HG03025 (cell line): Measurements from ENCODE around the gene GABRG3.

Experiments used
- ATAC-seq: cut with Tn5 transposase; IDR thresholded peaks from one replicate; pipeline ENCODE4 v1.9.1; 2021; ENCODE audit warnings: mild to moderate bottlenecking, moderate library complexity; ENCODE audit not compliant: unreplicated experiment, low FRiP score

Gene GABRG3

DNA sequence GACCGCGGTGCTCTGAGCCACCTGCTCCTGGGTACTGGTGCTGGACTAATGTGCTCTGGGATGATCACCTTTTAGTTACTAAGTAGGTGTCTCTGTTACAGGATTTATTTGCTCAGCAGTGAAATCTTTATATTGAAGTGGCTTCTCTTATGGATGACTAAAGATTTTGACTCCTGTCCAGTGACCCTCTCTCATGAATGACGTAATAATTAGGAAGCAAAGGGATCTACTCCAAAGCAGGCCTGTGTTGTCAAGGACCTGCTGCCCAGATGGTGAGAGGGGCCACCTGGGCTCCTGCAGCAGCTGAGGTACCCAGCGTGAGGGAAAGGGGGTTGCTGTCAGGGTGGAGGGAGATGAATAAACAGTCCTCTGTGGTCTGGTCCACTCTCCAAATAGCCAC is 263.6 kb downstream of the GABRG3 start:
- ATAC-seq, result no peak

DNA sequence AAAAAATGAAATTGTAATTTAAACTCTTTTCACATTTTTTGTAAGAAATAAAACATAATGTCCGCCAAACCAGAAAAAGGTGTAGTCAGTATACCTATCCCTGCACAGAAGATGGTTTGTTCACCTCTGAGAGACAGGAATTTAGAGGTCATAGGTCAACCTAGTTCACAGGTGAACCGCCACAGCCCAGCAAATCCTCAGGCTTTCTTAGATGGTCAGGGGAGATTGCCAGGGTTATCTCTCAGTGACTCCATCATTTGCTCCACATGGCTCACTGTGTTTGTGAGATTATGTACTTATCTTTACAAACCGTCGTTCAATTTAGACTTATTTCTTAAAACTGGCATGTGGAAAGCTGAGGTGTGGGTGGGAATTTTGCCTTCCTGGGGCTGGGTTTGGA is 264.2 kb downstream of the GABRG3 start:
- ATAC-seq, result no peak

DNA sequence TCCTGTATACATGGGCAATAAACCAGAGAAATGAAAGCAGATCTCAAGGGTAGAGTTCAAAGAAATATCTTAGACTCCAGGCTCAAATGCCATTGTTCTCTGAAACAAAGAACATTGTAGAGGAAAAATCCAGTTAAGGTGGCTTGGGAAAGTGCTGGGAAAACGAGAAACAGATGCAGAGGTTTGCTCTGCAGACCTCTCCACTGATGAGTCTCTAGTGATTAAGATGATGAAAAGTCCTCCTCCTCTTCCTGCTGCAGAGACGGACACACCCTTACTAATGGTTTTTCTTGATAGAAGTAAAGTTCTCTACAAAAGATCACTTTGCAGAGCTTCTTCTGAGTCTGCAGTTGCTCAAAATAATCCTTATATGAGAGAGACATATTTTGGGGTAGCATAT is 264.7 kb downstream of the GABRG3 start:
- no peak for ATAC-seq

DNA sequence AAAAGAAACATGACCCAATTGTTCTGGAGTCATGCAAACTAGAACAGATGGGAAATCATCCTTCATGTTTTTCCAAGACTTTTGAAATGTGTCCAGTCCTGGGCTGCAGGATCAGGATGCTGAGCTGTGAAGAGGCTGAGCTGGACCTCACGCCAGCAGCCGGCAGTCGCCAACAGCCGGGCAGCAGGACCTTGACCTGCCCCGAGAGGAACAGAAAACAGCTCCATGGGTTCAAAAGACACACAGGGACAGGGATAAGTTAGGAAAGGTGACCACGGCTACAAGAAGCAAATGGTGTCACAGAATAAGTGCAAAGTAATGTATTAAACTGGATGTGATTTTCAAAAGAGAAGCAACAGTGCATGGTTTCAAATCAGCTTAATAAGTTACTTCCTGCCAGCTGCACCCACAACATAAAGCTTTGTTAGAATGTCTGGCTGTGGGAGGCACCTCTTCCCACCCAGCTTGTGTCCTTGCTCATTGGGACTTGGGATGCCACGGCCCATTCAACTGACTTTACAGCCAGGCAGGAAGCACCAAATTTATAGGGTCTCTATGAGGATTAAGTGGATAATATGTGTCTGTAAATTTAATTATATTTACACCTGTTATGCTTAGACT is 266.4 kb downstream of the GABRG3 start:
- ATAC-seq, result no peak

DNA sequence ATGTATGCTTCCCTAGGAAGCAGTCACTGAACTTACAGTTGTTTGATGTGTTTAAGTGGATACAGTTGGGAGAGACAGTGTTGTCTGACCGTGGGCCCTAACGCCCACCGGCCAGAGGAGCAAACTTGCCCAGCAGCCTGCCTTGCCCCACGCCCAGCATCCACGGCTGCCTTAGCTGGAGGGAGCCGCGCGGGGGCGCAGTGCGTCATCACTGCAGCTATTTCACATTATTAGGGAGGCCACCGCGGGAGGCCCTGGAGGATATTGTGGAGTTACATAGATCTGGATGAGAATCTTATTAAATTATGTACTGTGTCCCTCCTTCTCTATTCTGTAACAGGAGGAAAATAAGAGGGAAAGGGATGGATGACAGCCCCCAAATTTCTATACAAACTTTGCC is 267.2 kb downstream of the GABRG3 start:
- no peak for ATAC-seq

DNA sequence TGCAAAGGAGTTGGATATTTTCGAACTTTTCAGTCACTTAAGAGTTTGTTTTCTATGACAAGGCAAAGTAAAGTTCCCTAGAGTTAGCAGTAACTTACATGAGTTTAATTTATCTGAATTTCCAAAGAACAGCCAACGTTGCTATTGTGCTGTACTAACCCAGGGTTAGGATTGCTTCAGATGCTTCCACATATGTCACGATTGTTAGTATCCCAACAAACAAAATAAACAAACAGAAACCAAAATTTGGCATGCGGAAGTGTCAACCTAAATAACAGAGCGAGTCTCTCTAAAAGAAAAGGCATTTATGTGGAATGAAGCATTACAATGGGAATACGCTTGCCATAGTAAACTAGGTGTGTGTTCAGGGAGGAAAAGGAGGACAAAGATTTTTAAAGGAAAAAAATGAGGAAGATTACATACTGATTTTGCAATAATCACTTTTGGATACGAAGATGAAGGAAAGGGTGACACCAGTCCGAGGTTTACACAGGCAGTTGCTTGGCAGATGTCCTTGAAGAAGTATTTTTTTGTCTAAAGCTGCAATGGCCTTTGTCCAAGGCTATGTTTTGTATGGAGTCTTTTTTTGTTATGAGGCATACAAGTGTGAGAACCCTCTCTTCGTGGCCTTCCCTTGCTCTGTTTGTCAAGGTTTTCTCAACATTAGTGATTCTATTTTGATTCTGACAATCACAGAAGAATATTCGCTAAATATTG is 267.9 kb downstream of the GABRG3 start:
- no peak for ATAC-seq

DNA sequence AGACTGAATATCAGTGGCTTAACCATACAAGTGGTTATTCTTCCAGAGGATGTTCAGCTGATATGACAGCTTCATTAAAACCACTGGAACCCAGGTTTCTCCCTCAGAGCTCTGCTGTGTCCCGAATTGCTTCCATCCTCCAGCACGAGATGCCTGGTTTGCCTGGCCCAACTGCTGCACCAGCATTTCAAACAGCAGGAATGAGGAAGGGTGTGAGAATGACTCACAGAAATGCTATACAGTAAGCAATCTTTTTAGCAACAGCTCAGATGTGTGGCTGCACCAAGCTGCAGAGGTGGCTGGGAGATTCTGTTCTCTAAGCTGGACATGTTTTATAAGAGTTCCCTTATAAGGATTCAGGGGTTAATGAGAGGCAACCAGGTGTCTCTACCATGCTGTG is 271.0 kb downstream of the GABRG3 start:
- ATAC-seq, result no peak

DNA sequence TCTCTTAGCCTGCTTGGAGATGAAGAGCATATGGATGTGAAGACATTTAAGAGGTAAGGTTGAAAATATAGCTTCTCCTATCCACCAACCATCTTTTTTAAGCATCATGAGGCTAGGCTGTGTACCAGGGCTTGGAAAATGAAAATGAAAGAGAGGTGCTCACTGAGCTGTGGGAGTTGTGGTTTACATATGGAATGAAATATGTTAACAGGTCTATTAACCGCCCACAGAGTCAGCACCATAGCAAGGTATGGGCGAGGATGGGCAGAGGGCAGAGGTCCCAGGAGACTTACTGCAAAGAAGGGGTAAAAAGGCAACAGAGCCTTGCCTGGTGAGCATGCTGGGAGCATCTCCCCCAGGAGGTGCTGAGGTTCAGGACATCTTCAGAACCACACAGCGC is 273.1 kb downstream of the GABRG3 start:
- no peak for ATAC-seq

DNA sequence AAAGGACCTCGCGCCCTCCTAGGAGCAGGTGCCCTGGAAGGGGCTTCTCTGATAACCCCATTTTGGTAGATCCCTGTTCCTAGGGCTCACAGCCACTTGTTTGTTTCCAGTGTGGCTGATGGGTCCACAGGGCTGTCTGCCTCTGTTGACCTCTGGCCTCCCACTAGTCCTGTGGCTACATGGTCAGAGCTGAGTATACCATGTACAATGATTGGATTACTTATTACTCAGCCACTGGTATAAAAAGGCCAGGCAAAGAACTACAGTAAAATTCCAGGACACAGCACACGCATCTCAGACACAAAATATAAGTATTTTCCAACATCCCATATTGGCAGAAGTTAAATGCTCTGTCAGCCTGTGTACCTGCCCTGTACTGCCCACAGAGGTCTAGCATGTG is 277.3 kb downstream of the GABRG3 start:
- no peak for ATAC-seq

DNA sequence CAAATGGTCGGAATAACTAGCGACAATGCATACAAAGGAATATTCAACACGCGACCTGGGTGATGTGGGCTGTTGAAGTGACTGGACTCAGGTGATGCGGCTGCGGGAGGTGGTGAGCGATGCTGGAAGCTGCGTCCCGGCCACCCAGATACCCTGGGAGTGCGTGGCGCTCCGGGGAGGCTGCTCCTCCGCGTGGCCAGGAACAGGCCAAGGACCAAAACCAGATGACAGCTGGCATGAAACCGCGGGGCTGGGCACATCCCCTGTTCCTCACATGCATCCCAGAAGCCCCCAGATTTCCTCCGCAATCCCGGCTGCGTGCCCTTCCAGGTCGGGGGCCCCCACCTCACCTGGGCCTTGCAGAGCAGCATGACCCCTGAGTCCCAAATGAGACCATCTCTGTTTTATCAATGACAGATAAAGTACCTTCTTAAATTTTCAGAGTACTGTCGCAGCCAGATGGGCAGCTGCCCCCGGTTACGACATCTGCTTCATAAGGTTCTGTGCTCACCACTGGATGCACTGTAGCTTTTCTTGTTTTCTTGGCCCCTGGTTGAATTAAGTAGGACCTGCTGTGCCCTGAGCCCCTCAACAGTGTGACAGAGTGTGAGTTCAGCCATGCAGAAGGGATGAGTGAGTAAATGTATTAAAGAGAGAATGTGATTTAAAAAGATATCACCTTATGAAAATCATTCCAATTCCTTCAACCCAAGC is 278.2 kb downstream of the GABRG3 start:
- ATAC-seq, result no peak

DNA sequence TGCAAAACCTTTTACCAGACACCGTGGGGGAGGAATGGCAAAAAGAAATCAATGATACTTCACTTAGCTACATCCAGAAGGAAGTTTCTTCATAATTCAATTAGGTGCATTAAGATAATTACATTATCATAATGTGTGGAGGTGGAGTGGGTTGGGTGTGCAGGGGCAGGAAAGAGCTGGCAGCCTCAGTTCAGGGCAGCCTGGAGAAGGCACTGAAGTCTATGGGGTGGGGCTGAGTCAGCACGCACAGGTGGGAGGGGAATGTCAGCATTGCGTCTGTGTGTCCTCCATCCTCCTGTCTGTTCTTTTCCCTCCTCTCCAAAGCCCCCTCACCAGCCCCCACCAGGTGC is 278.8 kb downstream of the GABRG3 start:
- no peak for ATAC-seq

DNA sequence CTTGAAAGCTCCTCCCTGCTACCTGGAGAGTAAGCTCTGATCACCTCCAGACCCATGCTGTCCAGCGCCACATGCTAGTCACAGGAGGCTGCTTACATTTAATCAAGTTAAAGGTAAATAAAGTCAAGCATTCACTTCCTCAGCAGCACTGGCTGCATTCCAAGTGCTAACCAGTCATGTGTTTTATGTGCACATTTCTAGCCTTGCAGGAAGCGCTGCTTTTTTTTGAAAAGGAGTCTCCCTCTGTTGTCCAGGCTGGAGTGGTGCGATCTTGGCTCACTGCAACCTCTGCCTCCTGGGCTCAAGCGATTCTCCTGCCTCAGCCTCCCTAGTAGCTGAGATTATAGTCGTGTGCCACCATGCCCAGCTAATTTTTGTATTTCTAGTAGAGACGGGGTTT is 279.2 kb downstream of the GABRG3 start:
- no peak for ATAC-seq

DNA sequence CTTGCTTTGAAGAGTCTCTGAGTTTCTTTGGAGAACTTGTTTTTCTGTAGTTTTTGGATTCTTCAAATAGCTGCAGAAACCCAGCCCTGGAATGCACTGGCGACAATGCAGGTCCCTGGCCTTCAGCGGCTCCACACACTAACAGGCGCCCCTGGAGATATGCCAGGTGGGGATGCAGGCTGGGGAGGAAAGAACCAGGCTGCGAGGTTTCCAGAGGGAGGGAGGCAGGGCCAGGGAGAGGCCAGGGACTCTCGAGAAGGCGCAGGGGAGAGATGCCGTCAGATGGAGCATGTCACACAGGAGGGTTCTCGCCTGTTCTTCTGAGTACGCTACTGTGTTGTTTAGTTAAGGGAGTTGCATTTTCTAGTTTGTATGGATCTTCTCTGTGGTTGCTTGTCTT is 283.1 kb downstream of the GABRG3 start:
- ATAC-seq, result no peak

DNA sequence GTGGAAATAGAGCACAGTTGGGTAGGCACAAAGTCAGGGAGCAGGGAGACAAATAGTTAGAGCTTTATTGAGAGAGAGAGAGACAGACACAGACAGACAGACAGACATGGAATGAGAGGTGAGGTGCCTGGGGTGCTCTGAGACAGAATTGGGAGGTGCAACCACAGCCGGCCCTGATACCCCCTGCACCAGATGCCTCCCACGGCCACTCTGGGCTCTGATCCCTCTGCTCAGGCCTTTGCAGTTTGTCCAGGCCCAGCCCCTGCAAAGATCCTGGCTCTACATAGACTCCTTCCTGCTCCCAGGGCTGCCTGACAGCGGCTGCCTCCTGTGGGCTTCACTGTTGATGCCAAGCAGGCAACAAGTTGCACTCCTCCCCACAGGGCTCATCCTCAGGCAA is 283.8 kb downstream of the GABRG3 start:
- no peak for ATAC-seq

DNA sequence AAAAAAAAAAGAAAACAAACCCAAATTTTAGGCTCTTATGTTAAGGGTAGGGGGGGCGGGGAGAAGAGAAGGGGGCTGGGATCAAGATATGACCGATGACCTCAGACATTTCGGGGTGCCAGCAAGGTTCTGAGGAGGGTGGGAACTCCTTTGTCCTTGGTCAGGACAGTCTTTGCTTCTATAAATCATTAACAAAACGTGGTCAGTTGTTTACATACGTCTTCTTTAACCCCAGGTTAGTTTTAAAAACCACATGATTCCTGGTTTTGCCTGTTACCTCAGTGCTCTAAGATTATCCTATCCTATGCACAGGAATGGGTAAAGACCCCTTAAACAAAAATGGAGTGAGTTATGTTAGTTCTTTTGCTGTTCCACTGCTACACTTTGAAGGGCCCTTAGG is 285.5 kb downstream of the GABRG3 start:
- ATAC-seq, result no peak

DNA sequence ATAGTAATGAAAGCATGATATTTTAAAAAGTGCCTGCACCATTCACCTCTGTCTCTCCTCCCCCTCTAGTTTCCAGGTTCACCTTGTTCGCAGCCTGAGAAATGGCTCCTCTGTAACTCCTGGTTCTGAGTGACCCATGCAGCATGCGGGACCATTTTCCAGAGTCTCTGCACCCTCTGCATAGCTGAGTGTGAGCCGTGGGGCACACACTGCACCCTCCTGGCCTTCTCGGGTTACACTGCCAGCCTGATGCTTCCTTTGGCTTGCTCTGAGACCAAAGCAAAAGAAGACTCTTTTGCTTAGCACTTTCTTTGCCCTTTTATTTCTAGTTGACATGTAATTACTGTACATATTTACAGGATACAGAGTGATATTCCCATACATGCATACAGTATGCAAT is 287.3 kb downstream of the GABRG3 start:
- no peak for ATAC-seq

DNA sequence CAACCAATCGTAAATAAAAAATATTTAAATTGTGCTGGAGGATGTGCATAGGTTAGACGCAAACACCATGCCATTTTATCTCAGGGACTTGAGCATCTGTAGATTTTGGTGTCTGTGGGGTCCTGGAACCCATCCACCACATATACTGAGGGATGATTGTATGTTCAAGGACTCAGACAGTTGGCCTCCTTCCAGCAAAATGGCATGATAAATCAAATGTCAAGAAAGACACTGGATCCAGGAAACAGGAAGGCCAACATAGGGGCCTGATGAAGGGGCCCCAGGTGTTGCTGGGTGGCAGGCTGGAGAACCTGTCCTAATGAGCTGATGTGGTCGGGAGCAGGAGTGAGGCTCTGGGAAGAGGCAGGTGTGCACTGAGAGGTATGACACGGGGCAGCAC is 289.5 kb downstream of the GABRG3 start:
- no peak for ATAC-seq

DNA sequence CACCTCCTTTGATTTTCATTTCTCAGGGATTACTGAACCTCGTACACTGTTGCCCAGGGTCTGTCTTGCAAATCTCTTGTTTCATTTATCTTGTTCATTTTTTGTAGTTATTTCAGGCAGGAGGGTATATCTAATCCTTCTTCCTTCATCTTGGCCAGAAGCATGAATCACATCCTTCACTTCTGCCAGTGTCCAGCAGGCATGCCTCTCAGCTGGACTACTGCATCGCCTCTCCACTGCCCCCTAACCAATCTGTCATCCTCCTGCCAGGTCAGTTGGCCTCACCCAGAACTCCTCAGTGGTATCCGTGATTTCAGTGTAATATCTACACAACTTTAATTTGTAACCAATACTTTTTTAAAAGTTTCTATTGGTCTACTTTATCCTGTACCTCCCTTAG is 297.9 kb downstream of the GABRG3 start:
- ATAC-seq, result no peak

DNA sequence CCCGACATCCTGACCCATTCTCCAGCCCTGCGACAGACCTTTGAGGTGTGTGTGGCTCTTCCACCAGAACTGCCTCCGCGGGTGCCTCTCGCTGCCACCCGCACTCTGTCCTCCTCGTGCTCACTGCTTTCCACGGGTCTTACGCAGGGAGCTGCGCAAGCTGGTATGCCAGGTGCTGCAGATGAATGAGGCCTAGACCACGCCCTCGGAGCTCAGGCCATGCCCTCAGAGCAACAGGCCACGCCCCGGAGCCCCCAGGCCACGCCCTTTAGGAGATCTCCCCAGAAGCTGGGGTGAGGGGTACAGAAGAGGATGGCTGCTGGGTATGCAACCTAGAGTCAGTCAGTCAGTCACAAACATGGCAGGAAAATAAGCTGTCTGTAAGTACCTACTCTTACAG is 300.3 kb downstream of the GABRG3 start:
- ATAC-seq, result no peak

DNA sequence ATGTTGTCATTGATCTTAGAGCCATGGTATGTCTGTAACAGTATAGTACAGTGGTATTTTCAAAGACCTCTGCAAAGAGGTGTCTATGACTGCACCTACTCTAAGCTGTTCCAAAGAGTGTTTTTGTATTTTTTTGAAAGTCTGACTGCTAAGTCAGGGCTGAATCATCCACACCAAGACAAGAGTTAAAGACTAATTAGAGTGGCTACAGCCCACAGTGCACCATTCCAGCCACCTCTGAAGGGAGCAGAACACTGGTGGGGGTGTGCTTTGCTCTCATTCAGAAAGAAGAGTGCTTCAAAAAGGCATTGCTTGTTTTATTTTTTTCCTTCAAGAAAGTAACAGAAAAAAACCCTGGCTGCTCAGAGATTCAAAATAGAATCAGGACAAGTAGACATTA is 301.4 kb downstream of the GABRG3 start:
- ATAC-seq, result no peak

DNA sequence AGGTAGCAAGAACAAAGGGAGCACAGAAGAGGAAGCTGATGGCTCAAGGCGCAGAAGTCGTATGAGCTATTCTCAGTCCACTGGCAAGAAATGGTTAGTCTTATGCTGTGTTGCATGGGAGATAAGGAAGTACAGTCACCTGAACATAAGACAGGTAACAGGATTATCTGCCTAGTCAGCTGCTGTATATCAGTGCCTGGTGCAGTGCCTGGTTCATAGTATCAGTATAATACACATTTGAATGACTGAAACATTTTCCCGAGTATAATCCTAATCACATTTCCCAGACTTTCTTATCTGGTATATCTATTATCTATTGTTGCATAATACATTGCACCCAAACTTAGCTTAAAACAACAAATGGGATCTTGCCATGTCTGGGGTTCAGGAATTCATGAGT is 302.5 kb downstream of the GABRG3 start:
- no peak for ATAC-seq

DNA sequence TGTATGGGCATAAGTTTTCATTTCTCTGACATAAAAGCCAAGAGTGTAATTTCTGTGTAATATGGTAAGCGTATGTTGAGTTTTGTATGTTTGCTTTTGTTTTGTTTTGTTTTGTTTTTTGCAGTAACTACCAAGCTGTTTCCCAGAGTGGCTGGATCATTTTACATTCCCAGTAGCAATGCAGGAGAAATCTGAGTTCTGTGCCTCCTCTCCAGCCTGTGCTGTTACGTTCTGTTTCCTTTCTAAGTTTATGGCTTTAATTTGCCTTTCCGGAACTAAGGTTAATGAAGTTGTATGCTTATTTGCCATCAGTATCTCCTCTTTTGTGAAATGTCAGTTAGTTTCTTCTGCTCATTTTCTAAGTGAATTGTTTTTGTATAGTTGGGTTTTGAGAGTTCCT is 307.8 kb downstream of the GABRG3 start:
- ATAC-seq, result no peak
